Activated CD4-positive, alpha-beta T cell treated with anti-CD3 and anti-CD28 coated beads, Interleukin-10, Interleukin-2, amounts not matched to agents 100 ng/mL and 50 ng/mL, durations not matched to agents 16 hours and 8 hours (primary cell): ENCODE measurements around the gene TMEM223.
A peak's percentile ranks its signal among the peaks of the same experiment; 100 is the strongest.
"Not testable (repeated sequence)": the region's sequence is repeated elsewhere in the genome, so short reads cannot be mapped to it uniquely, and the experiment has no call there.

Experiments used
- DNase-seq: peaks from one replicate; pipeline ENCODE4 v3.0.0-alpha.2; 2020

The TMEM223 gene, protein sequence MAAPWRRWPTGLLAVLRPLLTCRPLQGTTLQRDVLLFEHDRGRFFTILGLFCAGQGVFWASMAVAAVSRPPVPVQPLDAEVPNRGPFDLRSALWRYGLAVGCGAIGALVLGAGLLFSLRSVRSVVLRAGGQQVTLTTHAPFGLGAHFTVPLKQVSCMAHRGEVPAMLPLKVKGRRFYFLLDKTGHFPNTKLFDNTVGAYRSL

DNA sequence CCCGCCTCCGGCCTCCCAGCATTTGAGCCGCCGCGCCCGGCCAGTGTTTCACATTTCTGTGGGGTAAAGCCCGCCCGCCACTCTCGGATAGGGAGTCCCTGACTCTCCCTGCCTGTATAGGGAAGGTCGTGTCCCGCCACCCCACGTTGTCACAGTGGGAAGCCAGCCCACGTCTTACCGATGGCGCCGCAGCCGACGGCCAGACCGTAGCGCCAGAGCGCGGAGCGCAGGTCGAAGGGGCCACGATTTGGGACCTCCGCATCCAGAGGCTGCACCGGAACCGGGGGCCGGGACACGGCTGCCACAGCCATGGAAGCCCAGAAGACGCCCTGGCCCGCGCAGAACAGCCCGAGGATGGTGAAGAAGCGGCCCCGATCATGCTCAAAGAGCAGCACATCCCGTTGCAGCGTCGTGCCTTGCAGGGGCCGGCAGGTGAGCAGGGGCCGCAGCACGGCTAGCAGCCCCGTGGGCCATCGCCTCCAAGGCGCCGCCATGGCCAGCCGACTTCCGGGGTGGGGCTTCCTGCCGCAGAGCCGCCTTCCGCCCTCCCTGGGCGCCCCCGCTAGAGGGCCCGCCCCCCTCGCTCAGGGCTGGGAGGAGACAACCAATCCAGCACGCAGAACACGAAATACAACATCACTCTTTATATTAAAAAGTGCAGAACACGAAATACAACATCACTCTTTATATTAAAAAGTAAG is at the start of gene TMEM223:
TMEM223 (minus strand) TSS at position 506 of the 701 bp plus-strand sequence; CDS start at position 494, 12 bp downstream.
- peak; percentile 93 for DNase-seq

DNA sequence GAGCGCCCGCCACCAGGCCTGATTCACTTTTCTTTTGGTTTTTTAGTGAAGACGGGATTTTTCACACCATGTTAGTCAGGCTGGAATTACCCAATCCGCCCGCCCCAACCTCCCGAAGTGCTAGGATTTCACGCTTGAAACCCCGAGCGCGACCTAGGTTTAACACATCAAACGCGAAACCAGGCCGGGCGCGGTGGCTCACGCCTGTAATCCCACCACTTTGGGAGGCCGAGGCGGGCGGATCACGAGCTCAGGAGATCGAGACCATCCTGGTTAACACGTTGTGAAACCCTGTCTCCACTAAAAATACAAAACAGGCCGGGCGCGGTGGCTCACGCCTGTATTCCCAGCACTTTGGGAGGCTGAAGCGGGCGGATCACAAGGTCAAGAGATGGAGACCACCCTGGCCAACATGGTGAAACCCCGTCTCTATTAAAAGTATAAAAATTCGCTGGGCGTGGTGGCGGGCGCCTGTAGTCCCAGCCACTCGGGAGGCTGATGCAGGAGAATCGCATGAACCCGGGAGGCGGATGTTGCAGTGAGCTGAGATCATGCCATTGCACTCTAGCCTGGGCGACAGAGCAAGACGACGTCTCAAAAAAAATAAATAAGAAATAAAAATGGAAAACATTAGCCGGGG is 49.0 kb upstream of the TMEM223 start:
- not testable (repeated sequence) for DNase-seq

DNA sequence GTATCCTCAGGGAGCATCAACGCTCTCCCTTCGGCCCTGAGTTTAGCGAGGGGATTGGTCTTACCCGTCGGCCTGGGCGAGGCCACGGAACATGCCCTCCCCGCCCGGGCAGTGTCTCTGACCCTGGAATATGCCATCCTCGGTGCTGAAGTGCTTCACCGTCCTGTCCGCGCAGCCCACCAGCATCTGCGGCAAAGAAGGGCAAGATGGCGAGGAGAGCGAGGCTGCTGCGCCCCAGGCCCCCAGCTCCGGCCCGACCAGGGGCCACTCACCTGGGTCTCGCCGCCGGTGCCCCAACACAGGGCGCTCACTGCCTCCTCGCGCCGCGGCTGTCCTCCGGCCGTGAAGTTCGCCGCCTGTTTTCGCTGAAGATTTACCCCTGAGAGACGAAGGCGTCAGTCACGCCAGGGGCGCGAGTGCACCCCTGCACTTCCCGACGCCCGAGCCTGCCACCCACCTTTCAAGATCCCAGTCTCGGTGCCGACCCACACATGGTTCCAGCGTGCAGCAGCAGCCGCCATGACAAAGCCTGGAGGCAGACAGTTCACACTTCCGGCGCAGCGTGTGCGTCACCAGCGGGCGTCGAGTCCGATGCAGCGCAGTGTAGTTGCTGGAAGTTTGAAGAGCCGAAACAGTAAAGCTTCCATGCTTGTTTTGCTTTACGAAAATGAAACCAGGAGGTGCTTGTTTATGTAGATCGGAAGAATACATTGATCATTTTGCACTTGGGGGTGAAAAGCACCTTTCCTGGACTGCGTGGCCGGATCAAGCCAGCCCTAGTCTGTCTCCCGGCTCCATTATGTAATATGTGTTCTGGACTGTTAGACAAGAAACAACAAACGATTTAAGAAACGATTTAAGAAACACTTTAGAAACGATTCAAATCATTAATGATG is 47.5 kb upstream of the TMEM223 start, which contains the start of gene WDR74:
WDR74 (minus strand) TSS at position 541 of the 896 bp plus-strand sequence; CDS start at position 521, 20 bp downstream.
- peak; percentile 97 for DNase-seq

DNA sequence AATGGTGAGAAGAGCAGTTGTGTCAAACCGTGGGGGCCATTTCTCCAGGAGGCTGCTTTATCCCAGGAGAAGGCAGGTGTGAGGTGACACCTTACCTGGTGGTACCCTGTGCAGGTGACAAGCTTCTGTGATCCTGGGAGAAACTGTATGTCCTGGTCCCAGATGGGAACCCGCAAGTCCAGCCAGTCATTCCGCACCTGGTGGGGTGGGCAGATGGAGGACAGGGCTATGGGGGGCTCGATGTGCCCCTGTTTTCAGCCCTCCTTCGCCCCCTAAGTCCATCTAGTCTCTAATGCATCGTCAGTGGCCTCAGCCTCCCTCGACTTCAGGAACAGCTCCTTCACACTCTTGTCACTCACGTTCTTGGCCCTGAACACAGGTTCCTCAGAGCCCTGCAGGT is 43.5 kb upstream of the TMEM223 start:
- DNase-seq: no peak

DNA sequence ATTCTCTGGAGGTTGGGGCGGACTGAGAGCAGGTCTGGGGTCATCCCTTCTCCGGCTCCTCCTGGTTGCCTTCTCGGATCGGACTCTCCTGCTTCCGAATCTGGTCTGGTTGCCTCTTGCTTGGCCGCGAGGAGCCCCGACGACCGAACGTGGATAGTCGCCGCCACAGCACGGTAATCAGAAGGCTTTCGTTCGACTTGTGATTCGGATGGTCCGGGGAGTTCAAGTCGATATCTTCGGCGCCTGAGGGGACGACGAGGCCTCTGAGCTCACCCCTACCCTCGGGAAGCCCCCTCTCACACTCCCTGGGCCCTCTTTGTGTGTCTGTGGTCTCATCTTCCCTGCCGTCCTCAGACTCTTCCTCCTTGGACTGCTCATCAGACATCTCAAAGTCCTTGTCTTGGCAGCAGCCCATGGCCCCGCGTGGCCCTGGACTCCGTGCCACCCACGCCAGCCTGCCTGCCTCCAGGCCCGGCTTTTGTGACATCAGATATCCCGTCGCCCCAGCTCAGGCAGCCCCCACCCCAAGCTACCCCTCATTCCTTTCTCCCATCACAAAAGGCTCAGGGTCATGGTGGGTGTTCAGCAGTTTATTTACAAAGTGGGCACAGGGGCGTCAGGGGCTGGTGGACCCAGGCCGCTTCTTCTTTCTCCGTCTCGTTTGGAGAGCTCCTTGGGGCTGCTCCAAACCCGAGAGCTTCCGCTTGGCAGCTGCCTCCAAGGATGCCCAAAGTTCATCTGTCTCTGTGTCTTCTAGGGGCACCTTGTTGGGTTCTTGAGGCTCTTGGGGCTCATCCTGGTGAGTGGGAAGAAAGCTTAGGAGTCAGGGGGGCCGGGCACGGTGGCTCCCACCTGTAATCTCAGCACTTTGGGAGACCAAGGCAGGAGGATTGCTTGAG is 40.8 kb upstream of the TMEM223 start, which contains the start of gene TEX54:
TEX54 (minus strand) TSS at position 506 of the 899 bp plus-strand sequence.
- DNase-seq: no peak

DNA sequence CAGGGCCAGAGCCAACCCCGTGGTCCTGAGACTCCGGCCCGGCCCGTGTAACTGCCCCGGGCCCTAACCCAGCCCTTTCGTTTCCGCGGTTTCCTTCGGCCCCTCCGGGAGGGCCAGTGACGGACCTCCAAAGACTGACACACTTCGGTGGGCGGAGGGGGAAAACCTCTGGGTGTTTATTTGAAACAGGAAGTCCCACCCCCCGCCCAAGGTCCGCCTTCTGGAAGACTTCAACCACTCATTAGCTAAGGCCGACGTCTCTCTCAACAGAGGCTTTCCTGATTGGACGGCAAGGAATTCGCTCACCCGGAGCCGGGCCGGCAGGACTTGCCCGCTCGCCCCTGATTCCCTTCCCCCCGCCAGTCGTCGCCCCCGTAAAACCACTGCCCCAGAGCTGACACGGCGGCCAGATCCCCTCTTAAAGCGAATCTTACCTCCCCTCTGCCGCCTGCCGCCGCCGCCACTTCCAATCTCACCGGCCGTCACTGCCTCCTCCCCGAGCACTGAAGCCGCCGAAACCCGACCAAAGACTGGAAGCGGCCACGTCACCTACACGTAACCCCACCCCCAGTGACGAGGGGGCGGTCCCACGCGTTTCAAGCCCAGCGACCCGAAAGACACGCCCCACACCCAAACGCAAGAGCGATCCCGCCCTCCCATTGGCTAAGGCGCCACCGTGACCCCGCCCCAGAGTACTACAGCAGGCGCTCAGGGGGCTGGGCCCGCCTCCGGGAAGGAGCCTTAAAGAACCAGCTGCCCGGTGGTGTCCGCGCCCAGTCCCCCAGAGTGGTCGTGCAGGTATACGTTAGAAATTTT is 39.9 kb upstream of the TMEM223 start, which contains the start of gene STX5:
STX5 (minus strand) TSS at position 532 of the 816 bp plus-strand sequence. CDS start 808 bp downstream, outside the sequence.
- peak; percentile 99 for DNase-seq

DNA sequence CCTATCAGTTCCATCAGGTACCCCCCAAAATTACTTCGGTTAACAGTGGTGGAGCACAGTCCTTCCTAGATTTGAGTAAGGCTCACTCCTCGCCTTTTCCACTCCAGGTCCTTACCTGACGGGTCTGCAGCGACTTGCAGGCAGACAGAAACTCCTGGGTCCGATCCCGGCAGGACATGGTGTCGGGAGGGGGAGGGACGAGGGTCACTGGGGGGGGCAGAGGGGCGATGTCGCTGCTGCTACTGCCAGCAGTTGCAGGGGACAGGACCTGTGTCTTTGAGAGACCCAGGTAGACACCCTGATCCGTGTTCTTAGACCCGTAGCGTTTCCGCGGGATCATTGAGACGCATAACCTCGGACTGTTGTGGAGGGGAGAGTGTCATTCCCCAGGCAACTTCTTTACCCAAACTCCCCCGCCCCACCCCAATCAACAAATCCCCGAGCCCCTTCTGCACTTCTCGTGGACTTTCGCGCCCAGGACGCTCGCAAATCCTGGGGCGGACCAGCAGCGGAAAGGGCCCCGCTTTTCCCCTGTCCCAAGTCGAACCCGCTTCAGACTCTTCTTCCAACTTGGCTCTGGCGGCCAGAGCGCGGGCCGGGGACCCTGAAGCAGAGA is 39.2 kb upstream of the TMEM223 start:
- no peak for DNase-seq

DNA sequence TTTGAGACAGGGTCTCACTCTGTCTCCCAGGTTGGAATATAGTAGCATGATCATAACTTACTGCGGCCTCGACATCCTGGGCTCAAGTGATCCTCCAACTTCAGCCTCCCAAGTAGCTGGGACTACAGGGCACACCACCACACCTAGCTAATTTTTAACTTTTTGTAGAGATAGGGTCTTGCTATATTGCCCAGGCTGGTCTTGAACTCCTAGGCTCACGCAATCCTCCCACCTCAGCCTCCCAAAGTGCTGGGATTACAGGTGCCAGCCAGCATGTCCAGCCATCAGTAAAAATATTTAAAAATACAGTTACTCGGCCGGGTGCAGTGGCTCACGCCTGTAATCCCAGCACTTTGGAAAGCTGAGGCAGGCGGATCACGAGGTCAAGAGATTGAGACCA is 36.3 kb upstream of the TMEM223 start:
- not testable (repeated sequence) for DNase-seq

DNA sequence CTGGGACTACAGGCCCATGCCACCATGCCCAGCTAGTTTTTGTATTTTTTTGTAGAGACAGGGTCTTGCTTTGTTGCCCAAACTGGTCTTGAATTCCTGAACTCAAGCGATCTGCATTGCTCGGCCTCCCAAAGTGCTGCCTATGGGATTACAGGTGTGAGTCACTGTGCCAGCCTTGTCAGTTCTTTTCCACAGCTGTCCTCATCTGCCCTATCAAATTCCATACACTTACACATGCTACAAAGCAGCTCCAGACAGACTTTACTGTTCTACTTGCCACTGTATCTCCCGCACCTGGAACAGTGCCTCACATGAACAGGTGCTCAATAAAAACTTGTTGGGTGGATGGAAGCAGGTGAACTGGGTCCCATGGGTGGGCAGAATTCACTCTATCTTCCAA is 31.9 kb upstream of the TMEM223 start:
- no peak for DNase-seq

DNA sequence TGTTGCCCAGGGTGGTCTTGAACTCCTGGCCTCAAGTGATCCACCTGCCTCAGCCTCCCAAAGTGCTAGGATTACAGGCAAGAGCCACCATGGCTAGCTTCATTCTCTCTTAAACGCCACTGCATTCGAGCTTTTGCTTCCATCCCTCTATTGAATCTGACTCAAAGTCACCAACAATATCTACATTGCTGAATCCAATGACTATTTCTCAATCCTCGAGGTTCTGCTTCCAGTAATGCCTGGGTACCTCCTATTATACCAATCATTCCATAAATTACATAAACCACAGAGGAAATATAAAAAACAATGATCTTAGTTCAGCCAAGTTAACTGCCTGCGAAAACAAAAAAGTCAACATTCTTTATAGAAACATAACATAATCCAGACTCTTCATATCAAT is 25.3 kb upstream of the TMEM223 start:
- DNase-seq: no peak

DNA sequence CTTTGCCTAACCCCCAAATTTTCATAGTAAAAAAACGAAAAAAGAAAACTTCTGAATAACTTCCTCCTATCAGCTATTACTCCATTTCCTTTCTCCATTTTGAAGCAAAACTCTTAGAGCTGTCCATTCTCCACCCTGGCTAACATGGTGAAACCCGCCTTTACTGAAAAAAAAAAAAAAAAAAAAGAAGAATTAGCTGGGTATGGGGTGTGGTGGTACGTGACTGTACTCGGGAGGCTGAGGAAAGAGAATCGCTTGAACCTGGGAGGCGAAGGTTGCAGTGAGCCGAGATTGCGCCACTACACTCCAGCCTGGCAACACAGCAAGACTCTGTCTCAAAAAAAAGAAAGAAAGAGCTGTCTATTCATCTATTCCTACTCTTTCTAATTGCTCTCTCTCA is 24.8 kb upstream of the TMEM223 start:
- no peak for DNase-seq

DNA sequence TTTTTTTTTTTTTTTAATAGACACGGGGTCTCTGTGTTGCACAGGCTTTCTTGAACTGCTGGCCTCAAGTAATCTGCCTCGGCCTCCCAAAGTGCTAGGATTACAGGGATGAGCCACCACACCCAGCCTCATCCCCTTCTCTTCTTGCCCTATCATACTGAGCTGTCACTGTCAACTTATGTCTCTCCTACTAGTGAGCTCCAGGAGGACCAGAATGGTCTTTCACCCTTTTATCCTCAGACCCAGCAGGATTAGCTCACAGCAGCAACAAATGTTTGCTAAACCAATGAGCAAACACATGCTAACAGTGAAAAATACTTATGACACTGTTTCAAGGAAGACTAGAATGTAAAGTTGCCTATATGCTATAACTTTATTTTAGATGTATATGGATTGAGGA is 19.9 kb upstream of the TMEM223 start:
- no peak for DNase-seq

DNA sequence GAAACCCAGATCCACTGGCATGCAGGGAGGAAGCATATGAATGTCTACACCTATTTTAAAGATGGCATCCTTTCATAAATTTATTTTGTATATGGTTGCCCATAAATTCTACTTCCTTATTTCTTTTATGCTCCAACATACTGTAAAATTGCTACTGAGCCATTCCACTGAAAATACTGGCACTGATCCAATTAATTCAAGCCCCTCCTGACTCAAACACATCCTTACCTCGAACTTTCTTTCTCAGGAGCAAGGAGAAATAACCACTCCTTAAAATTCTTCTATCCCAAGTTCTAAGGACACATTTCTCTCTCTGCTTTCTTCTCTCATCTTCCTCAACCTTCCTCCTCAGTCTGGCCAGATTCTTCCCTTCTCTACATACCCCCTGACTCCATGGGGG is 18.9 kb upstream of the TMEM223 start:
- DNase-seq: no peak

DNA sequence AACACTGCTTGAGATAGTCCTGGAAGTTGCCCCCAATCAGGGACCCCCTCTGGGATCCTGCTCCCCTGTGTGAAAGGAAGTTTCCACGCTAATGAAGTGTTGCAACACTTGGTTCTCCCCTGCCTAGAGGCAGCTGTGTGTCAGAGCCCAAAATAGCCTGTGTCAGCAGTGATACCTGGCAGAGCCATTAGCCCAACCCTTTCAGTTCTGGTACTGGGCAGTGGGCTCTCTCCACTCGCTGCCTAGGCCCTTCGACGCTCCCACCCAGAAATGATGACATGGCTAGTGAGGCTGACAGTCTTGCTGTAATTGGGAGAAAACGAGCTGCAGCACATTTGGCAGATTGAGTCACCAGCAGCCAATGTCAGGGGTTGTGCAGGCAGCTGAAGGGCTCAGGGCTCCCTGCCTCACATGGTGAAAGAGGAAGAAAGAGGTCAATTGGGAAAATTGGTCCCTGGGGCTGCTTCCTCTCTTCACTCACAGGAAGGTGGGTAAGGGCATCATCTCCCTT is 14.9 kb upstream of the TMEM223 start:
- DNase-seq: no peak

DNA sequence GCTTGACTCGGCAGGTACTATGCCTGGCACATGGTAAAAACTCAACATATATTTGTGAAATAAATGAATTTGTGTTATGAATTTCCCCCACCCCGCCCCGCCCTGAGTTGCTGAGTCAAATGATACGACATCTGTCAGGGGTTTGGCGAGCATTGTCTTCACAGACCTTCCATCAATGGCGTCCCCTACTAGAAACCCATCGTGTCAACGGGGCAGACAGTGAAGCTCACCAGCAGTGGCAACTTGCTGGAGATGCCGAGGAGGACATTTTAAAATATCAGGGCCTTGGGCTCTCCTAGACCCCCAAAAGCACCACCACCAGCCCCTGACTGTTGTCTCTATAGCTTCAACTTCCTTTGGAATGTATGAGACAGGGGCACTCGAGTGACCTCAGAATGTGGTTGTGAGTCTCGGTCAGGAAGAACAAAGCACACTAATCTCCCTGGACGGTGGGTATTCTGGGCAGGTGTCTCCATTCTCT is 14.2 kb upstream of the TMEM223 start:
- peak; percentile 46 for DNase-seq

DNA sequence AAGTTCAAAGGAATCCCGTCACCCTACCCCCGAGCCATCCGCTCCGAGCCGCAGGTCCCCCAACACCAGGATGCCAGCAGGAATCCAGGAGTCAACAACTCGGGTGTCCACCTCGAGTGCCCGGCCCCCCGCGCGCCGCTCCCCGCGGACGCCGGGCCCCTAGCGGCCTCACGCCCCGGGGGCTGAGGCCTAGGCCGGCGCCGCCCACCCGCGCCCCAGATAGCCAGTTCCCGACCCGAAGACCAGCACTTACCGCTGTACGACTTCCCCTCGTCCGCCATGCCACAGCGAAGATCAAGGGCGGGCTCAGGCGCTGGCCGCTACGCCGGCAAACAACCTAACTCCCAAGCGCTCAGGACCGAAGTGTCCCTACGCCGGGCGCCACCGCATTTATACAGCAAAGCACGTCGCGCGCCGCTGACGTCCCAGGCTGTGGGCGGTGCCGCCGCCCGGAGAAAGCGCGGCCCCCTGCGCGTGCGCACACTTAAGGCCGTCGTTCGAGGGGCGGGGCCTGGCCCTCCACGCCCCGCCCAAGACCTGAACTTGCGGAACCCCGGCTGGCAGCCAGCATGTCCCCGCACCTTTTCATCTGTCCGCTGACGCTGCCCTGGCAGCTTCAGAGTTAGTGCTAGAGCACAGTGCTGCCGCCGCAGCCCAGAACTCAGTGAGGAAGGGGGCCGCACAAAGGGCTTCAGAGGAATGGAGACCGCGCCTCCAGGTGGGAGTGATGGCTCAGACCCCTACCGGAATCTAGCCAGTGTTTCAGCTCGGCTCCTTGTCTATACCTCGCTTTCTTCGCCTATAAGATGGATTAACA is 13.5 kb upstream of the TMEM223 start, which contains the start of gene NXF1:
NXF1 (minus strand) TSS at position 365 of the 817 bp plus-strand sequence; CDS start at position 281, 84 bp downstream.
- DNase-seq: peak; percentile 97

DNA sequence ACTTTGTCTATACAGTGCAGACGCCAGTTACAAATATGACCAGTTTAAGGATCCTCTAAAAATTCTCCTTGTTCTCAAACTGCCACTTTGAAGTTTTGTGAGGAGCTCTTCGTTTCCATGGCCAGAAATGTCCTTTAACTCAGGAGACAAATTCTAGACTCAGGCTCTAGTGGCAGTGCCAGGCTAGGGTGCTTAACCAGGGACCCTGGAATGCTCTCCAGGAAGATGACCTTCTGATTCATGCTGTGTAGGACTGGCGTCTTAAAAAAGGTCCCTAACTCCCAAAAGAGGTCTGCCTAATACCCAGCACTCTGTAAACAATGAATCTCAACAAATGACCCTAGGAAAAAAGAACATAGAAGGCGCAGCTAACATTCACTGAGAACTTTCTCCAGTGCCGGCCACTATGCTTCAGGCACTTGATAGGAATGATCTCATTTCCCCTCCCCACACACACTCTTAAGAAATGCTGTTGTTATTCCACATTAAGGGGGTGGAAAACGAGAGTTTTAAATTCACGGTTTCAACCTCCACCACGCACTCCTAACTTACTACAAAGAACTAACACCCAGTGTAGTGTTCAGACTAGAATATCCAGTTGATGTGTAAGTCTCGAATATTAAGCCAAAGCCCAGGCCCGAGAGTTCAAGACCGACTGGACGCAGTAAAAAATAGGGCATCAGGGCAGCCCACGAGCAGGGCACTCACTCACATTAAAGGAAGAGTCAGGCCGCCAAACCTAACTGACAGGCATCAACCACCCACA is 12.7 kb upstream of the TMEM223 start:
- peak; percentile 18 for DNase-seq

DNA sequence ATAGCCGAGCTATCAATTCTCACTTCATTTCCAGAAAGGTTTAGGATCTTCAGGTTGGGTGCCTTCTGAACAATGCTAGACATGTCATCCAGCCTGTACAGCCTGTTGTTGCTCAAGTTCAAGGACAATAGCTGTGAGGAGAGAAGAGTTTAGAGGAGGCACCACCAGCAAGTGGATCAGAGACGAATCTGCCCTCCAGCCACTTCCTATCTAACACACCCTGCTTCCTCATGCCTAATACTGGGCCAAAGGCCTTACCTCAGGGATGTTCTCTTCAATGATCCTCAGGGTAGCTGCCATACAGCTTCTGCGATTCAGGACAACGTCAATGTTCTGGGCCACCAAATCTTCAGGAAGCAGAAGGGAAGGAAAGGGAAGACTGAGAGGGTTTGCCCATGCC is 9.3 kb upstream of the TMEM223 start:
- DNase-seq: no peak
